Endometrial microvascular endothelial cells (primary cell): ENCODE measurements around the gene NCF2. TPM values are rescaled to one million over a fixed set of nuclear protein-coding genes. Genes with fewer than 3 reads are reported as not detected.
"Not testable (repeated sequence)": the region's sequence is repeated elsewhere in the genome, so short reads cannot be mapped to it uniquely, and the experiment has no call there.

Experiments
- in situ Hi-C: cut with HindIII; loops from 2 replicates; pipeline ENCODE4 v1.10.0; 2017; ENCODE audit warnings: low sequenced_read_pairs, low pct_unique_long_range_greater_than_20kb; ENCODE audit errors: inconsistent ontology term
- total RNA-seq: library from RNA; depleted of rRNA; stranded (reverse); fragments of >200 nt; gene quantifications from one replicate; pipeline ENCODE4 v1.2.3, GENCODE V29; 2015; ENCODE audit errors: inconsistent ontology term

The NCF2 gene
- total RNA-seq, 1 donor from 2014 or later, result not detected

GRCh38 chr1:183619781-183620180 lies 29.5 kb upstream of the NCF2 start:
- in situ Hi-C loops, result no loop called here

GRCh38 chr1:183618202-183618601 lies 27.9 kb upstream of the NCF2 start:
- in situ Hi-C loops, result not testable (repeated sequence)

GRCh38 chr1:183612975-183613374 lies 22.7 kb upstream of the NCF2 start:
- in situ Hi-C loops, result not testable (repeated sequence)

- in situ Hi-C loops, result no loop called here
Observed at GRCh38 chr1:183612407-183612806, 22.1 kb upstream of the NCF2 start.

GRCh38 chr1:183611021-183611420 lies 20.8 kb upstream of the NCF2 start:
- in situ Hi-C loops, result no loop called here

- in situ Hi-C loops, result no loop called here
Observed at GRCh38 chr1:183609759-183610452, 19.6 kb upstream of the NCF2 start.

- in situ Hi-C loops, result no loop called here
Observed at GRCh38 chr1:183609313-183609712, 19.1 kb upstream of the NCF2 start.

- in situ Hi-C loops, result no loop called here
Observed at GRCh38 chr1:183607322-183607980, 17.2 kb upstream of the NCF2 start.

- in situ Hi-C loops, result no loop called here
Observed at GRCh38 chr1:183605904-183606303, 15.6 kb upstream of the NCF2 start.

GRCh38 chr1:183604815-183605214 lies 14.6 kb upstream of the NCF2 start:
- in situ Hi-C loops, result no loop called here

- in situ Hi-C loops, result no loop called here
Observed at GRCh38 chr1:183604038-183604808, 14.0 kb upstream of the NCF2 start.

- in situ Hi-C loops, result no loop called here
Observed at GRCh38 chr1:183602510-183602909, 12.3 kb upstream of the NCF2 start.

GRCh38 chr1:183600634-183601033 lies 10.4 kb upstream of the NCF2 start:
- in situ Hi-C loops, result no loop called here

- in situ Hi-C loops, result no loop called here
Observed at GRCh38 chr1:183600136-183600535, 9.9 kb upstream of the NCF2 start.

- in situ Hi-C loops, result no loop called here
Observed at GRCh38 chr1:183598386-183598785, 8.1 kb upstream of the NCF2 start.

- in situ Hi-C loops, result no loop called here
Observed at GRCh38 chr1:183597656-183598347, 7.5 kb upstream of the NCF2 start.

GRCh38 chr1:183596500-183596899 lies 6.2 kb upstream of the NCF2 start:
- in situ Hi-C loops, result no loop called here

GRCh38 chr1:183595537-183595936 lies 5.3 kb upstream of the NCF2 start:
- in situ Hi-C loops, result no loop called here

- in situ Hi-C loops, result no loop called here
Observed at GRCh38 chr1:183593356-183593755, 3.1 kb upstream of the NCF2 start.
